Measurements from ENCODE around the gene MSRB3. TPM values are rescaled to one million over a fixed set of nuclear protein-coding genes. Genes with fewer than 3 reads are reported as not detected.

MSRB3 gene
- total RNA-seq (under 1 TPM; 0.22 to 0.90 (median 0.56) TPM), total RNA-seq (0.06 to 2.8 (median 0.42) reads per million in 29 experiments)
- total RNA-seq (2013), result 0.44 TPM

DNA sequence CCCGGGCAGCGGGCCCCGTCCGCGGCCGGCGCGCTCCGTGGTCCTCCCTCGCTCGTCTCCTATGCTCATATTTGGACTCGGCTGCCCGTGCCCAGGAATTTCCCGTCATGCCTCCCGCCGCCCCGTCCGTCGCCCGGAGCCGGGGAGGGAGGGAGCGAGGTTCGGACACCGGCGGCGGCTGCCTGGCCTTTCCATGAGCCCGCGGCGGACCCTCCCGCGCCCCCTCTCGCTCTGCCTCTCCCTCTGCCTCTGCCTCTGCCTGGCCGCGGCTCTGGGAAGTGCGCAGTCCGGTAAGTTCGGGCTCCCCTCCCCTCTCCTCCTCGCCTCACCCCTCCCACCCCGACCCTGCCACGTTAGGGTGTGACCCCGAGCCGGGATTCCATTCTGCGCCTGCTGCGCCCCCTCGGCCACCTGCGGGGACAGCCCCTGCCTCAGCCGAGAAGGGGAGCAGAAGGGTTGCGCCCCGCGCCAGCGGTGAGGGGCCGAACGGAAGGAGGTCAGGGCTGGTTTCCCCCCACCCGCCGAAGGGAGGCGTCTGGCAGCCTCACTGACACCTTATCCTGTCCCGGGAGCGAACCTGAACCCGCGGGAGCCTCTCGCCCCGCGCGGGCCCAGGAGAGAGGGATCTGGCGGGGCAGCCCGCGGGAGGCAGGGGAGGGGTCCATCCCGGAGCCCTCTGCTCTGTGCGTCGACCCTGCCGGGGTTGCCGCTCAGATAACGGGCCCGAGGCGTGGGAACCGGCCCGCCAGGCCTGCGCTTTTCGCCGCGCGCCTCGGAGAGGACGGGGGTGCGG lies at the start of gene MSRB3:
MSRB3 (plus strand) TSS at position 108 of the 793 bp plus-strand sequence. CDS start 29,897 bp downstream, outside the sequence.
- Mint-ChIP-seq H3K36me3 (no peaks in the 10 kb centered on the region), H3K4me1 (peaks cover 9 to 13% (median 9%) of the 10 kb centered on the region in 3 donors), H3K27me3 (peaks cover 42 to 55% of the 10 kb centered on the region in 2 donors), H3K4me3 (peak within 1 kb of the TSS; percentile 45 to 67 (median 63)), H3K9me3 (no peaks in the 10 kb centered on the region), H3K27ac (no peak within 1 kb of the TSS)
- H3K4me1 ChIP-seq (ENCODE audit: control insufficient read depth in 1 of 2, extremely low read depth in 1 of 2, insufficient read depth in 2 of 2, low read length in 2 of 2), result peaks cover 0 to 6% of the 10 kb centered on the region in 2 experiments
- peaks cover 0 to 30% of the 10 kb centered on the region in 2 experiments for H3K27me3 ChIP-seq (replicated peaks in 1 of 2; ENCODE audit: control insufficient read depth in 2 of 2, extremely low read depth in 1 of 2, insufficient read depth in 2 of 2, low read length in 1 of 2)
- no peaks in the 10 kb centered on the region for H3K9me3 ChIP-seq
- ChIA-PET POLR2A (no interaction called here), CTCF (no interaction called here)
- H3K27ac ChIP-seq (ENCODE audit: low read length), result no peak within 1 kb of the TSS
- WGBS (ENCODE audit: insufficient coverage), result under 1% methylated on average over 82 of the region's 85 CpGs
- ATAC-seq (replicated peaks in 1 of 4) (peak; percentile 38 to 72 (median 51)), DNase-seq (peak in 13 of 35 experiments; percentile 0 to 25 (median 6))
- peak within 1 kb of the TSS; percentile 37 to 51 for H3K4me3 ChIP-seq (ENCODE audit: control insufficient read depth in 1 of 2, extremely low read depth in 1 of 2, low read length in 1 of 2)
- H3K36me3 ChIP-seq (ENCODE audit: control insufficient read depth in 2 of 2, extremely low read depth in 1 of 2, insufficient read depth in 1 of 2, low read length in 1 of 2), result no peaks in the 10 kb centered on the region

DNA sequence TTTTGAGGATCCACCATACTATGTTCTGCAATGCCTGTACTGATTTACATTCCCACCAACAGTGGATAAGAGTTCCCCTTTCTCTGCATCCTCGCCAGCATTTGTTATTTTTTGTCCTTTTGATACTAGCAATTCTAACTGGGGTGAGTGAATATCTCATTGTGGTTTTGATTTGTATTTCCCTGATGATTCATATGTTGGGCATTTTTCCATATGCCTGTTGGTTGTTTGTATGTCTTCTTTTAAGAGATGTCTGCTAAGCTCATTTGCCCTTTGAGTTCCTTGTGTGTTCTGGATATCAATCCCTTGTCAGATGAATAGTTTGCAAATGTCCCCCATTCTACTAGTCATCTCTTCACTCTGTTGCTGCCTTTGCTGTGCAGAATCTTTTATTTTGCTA lies 49.0 kb upstream of the MSRB3 start:
- H3K9me3 Mint-ChIP-seq, result peaks cover 8 to 25% (median 21%) of the 10 kb centered on the region in 3 donors
- Histone ChIP-seq H3K36me3 (ENCODE audit: control insufficient read depth in 2 of 2, extremely low read depth in 1 of 2, insufficient read depth in 1 of 2, low read length in 1 of 2) (peaks cover 2 to 18% of the 10 kb centered on the region in 2 donors), H3K9me3 (peaks cover 3% of the 10 kb centered on the region), H3K4me1 (ENCODE audit: control insufficient read depth in 1 of 2, extremely low read depth in 1 of 2, insufficient read depth in 2 of 2, low read length in 2 of 2) (peaks cover 0 to 2% of the 10 kb centered on the region in 2 experiments), H3K27me3 (replicated peaks in 1 of 2; ENCODE audit: control insufficient read depth in 2 of 2, extremely low read depth in 1 of 2, insufficient read depth in 2 of 2, low read length in 1 of 2) (no peaks in the 10 kb centered on the region), H3K27ac (ENCODE audit: low read length) (no peak overlapping the region), H3K4me3 (ENCODE audit: control insufficient read depth in 1 of 2, extremely low read depth in 1 of 2, low read length in 1 of 2) (no peak overlapping the region)
- DNase-seq, result no peak
- H3K36me3 Mint-ChIP-seq, result peaks cover 53% of the 10 kb centered on the region
- H3K4me1 Mint-ChIP-seq, result peaks cover 24 to 31% (median 27%) of the 10 kb centered on the region in 3 donors
- no peak for ATAC-seq (replicated peaks in 1 of 4)
- H3K4me3 Mint-ChIP-seq, result no peak overlapping the region
- ChIA-PET POLR2A (no interaction called here), CTCF (no interaction called here)
- no CpG with 5 or more reads among the region's 1 CpG for WGBS (ENCODE audit: insufficient coverage)
- H3K27me3 Mint-ChIP-seq, result no peaks in the 10 kb centered on the region
- H3K27ac Mint-ChIP-seq, result no peak overlapping the region

DNA sequence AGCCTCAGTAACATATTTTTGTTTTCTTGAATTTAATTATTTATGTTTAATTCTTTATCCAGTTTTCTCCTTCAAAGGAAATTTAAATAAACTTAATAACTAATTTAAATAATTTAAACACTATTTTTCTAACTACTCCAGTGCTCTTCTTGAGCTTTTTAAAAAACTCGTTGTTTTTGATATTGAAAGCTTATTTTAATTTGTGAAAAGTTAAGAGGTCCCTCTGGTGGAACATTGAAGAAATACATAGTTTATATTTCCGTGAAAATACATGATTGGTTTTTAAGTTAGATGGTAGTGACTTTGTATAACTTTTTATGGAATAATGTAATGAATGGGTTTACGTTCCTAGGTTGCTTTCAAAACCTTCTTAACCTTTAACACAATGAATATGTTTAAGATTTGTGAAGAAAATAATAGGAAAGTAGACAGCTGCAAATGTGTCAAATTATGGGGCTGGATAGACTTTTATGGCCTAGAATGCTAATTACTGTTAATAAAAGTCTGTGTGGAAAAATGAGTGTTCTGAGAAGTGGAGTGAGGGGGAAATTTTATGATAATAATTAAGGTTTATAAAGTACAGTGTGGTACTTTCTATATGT lies 45.9 kb upstream of the MSRB3 start:
- Histone ChIP-seq H3K27ac (ENCODE audit: low read length) (no peak overlapping the region), H3K36me3 (ENCODE audit: control insufficient read depth in 2 of 2, extremely low read depth in 1 of 2, insufficient read depth in 1 of 2, low read length in 1 of 2) (peaks cover 0 to 13% of the 10 kb centered on the region in 2 donors), H3K27me3 (replicated peaks in 1 of 2; ENCODE audit: control insufficient read depth in 2 of 2, extremely low read depth in 1 of 2, insufficient read depth in 2 of 2, low read length in 1 of 2) (no peaks in the 10 kb centered on the region), H3K4me1 (ENCODE audit: control insufficient read depth in 1 of 2, extremely low read depth in 1 of 2, insufficient read depth in 2 of 2, low read length in 2 of 2) (peaks cover 0 to 2% of the 10 kb centered on the region in 2 experiments), H3K9me3 (peaks cover 3% of the 10 kb centered on the region), H3K4me3 (ENCODE audit: control insufficient read depth in 1 of 2, extremely low read depth in 1 of 2, low read length in 1 of 2) (no peak overlapping the region)
- H3K4me1 Mint-ChIP-seq, result peaks cover 5 to 11% (median 10%) of the 10 kb centered on the region in 3 donors
- no peak overlapping the region for H3K4me3 Mint-ChIP-seq
- H3K27me3 Mint-ChIP-seq, result no peaks in the 10 kb centered on the region
- H3K27ac Mint-ChIP-seq, result peak overlapping the region in 1 of 2 donors; percentile 31
- H3K36me3 Mint-ChIP-seq, result peaks cover 28% of the 10 kb centered on the region
- H3K9me3 Mint-ChIP-seq, result peaks cover 0 to 18% (median 13%) of the 10 kb centered on the region in 3 donors
- CTCF ChIA-PET, result interaction anchor here (0.5 to 3.9 kb wide), 24 partner anchors 16 to 823 kb away, joined by 3 to 69 read pairs (median 4); partner anchors contain the start of genes LEMD3 (in 2 of the 2) and WIF1 (in 1 of the 2)
- POLR2A ChIA-PET, result interaction anchor here (0.6 to 1.0 kb wide), 2 partner anchors 63 to 566 kb away, joined by 3 read pairs; partner anchors contain the start of gene LEMD3 (in 1 of the 2)
- ATAC-seq (replicated peaks in 1 of 4) (peak in 1 of 4 experiments; percentile 32), DNase-seq (peak in 1 of 35 experiments; percentile 44)
- no CpG with 5 or more reads among the region's 3 CpGs for WGBS (ENCODE audit: insufficient coverage)

DNA sequence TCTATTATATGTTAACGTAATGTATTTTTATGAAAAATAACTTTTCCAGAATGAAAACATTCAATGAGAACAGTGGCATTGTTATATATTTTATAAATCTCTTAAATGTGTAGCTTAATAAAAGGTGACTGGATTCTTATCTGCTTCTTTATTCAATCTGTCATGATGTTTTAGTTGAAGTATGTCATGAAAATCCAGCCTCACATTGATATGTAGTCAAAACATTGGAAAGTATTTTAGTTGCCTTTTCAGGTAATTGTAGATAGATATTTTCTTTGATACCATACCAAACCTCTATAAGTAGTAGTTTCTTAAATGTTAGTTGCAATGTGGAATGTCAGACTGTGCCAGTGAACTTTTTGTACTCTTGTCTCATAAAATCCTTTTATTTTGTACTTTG lies 41.3 kb upstream of the MSRB3 start:
- Histone ChIP-seq H3K36me3 (ENCODE audit: control insufficient read depth in 2 of 2, extremely low read depth in 1 of 2, insufficient read depth in 1 of 2, low read length in 1 of 2) (peaks cover 0 to 22% of the 10 kb centered on the region in 2 donors), H3K27ac (ENCODE audit: low read length) (no peak overlapping the region), H3K27me3 (replicated peaks in 1 of 2; ENCODE audit: control insufficient read depth in 2 of 2, extremely low read depth in 1 of 2, insufficient read depth in 2 of 2, low read length in 1 of 2) (no peaks in the 10 kb centered on the region), H3K4me3 (ENCODE audit: control insufficient read depth in 1 of 2, extremely low read depth in 1 of 2, low read length in 1 of 2) (no peak overlapping the region), H3K4me1 (ENCODE audit: control insufficient read depth in 1 of 2, extremely low read depth in 1 of 2, insufficient read depth in 2 of 2, low read length in 2 of 2) (no peaks in the 10 kb centered on the region), H3K9me3 (no peaks in the 10 kb centered on the region)
- DNase-seq (no peak), ATAC-seq (replicated peaks in 1 of 4) (no peak)
- Mint-ChIP-seq H3K4me1 (peaks cover 5 to 7% (median 6%) of the 10 kb centered on the region in 3 donors), H3K9me3 (no peaks in the 10 kb centered on the region), H3K36me3 (peaks cover 18% of the 10 kb centered on the region), H3K27me3 (no peaks in the 10 kb centered on the region), H3K27ac (no peak overlapping the region), H3K4me3 (no peak overlapping the region)
- ChIA-PET CTCF (no interaction called here), POLR2A (no interaction called here)
- WGBS (ENCODE audit: insufficient coverage), result no CpG with 5 or more reads among the region's 1 CpG

DNA sequence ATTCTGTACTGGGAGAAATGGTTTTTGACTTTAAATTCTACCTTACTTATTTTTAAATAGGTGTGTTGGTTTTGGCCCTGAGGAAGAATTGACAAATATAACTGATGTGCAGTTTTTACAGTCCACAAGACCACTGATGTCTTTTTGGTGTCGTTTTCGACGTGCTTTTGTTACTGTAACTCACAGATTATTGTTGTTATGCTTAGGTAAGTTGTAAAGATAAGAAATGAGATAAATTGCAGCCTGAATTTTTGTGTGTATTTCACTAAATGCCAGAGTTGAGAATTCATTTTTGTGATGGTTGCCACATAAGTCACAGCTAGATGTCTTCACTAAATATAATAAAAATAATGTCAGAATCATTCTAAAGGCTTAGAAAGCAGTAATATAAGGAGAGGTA lies 39.9 kb upstream of the MSRB3 start:
- Histone ChIP-seq H3K27me3 (replicated peaks in 1 of 2; ENCODE audit: control insufficient read depth in 2 of 2, extremely low read depth in 1 of 2, insufficient read depth in 2 of 2, low read length in 1 of 2) (no peaks in the 10 kb centered on the region), H3K27ac (ENCODE audit: low read length) (no peak overlapping the region), H3K4me1 (ENCODE audit: control insufficient read depth in 1 of 2, extremely low read depth in 1 of 2, insufficient read depth in 2 of 2, low read length in 2 of 2) (no peaks in the 10 kb centered on the region), H3K4me3 (ENCODE audit: control insufficient read depth in 1 of 2, extremely low read depth in 1 of 2, low read length in 1 of 2) (no peak overlapping the region), H3K36me3 (ENCODE audit: control insufficient read depth in 2 of 2, extremely low read depth in 1 of 2, insufficient read depth in 1 of 2, low read length in 1 of 2) (peaks cover 0 to 36% of the 10 kb centered on the region in 2 donors), H3K9me3 (no peaks in the 10 kb centered on the region)
- Mint-ChIP-seq H3K9me3 (no peaks in the 10 kb centered on the region), H3K27me3 (no peaks in the 10 kb centered on the region), H3K4me1 (no peaks in the 10 kb centered on the region), H3K36me3 (peaks cover 32% of the 10 kb centered on the region), H3K4me3 (no peak overlapping the region), H3K27ac (no peak overlapping the region)
- CTCF ChIA-PET, result no interaction called here
- POLR2A ChIA-PET, result interaction anchor here in 1 of 2 donors (0.7 to 0.8 kb wide), 2 partner anchors 10 to 596 kb away, joined by 3 read pairs; no protein-coding TSS in a partner anchor
- 100% methylated on average over 1 of the region's 3 CpGs for WGBS (ENCODE audit: insufficient coverage)
- no peak for DNase-seq
- no peak for ATAC-seq (replicated peaks in 1 of 4)
